ENCODE results near the gene NACC2.
A peak's percentile ranks its signal among the peaks of the same experiment; 100 is the strongest.

Gene NACC2

GRCh38 chr9:136095070-136096058 is at the start of gene NACC2:
Gene NACC2 (minus strand): TSS chr9:136095289. CDS start chr9:136050521, 44,768 bp downstream.
- peak; percentile 81 for DNase-seq (ENCODE audit: low spot score)

- DNase-seq (ENCODE audit: low spot score): no peak
Observed at GRCh38 chr9:136144450-136144849, 49.4 kb upstream of the NACC2 start.

- DNase-seq (ENCODE audit: low spot score): peak; percentile 80
Observed at GRCh38 chr9:136143215-136144001, 48.3 kb upstream of the NACC2 start.

GRCh38 chr9:136142859-136143214 is 47.7 kb upstream of the NACC2 start:
- DNase-seq (ENCODE audit: low spot score): no peak

GRCh38 chr9:136142414-136142796 is 47.3 kb upstream of the NACC2 start:
- no peak for DNase-seq (ENCODE audit: low spot score)

GRCh38 chr9:136141682-136142413 is 46.8 kb upstream of the NACC2 start:
- DNase-seq (ENCODE audit: low spot score): no peak

GRCh38 chr9:136140966-136141365 is 45.9 kb upstream of the NACC2 start:
- no peak for DNase-seq (ENCODE audit: low spot score)

GRCh38 chr9:136140046-136140445 is 45.0 kb upstream of the NACC2 start:
- DNase-seq (ENCODE audit: low spot score): no peak

GRCh38 chr9:136138566-136138965 is 43.5 kb upstream of the NACC2 start:
- peak; percentile 69 for DNase-seq (ENCODE audit: low spot score)

GRCh38 chr9:136137321-136138265 is 42.5 kb upstream of the NACC2 start:
- DNase-seq (ENCODE audit: low spot score): no peak

GRCh38 chr9:136136127-136136925 is 41.2 kb upstream of the NACC2 start:
- no peak for DNase-seq (ENCODE audit: low spot score)

GRCh38 chr9:136135326-136136126 is 40.4 kb upstream of the NACC2 start:
- DNase-seq (ENCODE audit: low spot score): no peak

- DNase-seq (ENCODE audit: low spot score): no peak
Observed at GRCh38 chr9:136133959-136134484, 38.9 kb upstream of the NACC2 start.

GRCh38 chr9:136133191-136133958 is 38.3 kb upstream of the NACC2 start:
- DNase-seq (ENCODE audit: low spot score): peak; percentile 92

GRCh38 chr9:136132512-136133050 is 37.5 kb upstream of the NACC2 start:
- no peak for DNase-seq (ENCODE audit: low spot score)

- DNase-seq (ENCODE audit: low spot score): no peak
Observed at GRCh38 chr9:136131629-136132511, 36.8 kb upstream of the NACC2 start.

GRCh38 chr9:136129176-136129575 is 34.1 kb upstream of the NACC2 start:
- DNase-seq (ENCODE audit: low spot score): no peak
